SU-DHL-6 (cell line): ENCODE data around the gene FRAS1.

ENCODE experiments used
- CTCF ChIP-seq: fragments of 200-600 bp; sonication (generic); IDR thresholded peaks from one replicate; pipeline ENCODE4 v1.5.1; 2017; ENCODE audit warnings: antibody characterized with exemption, mild to moderate bottlenecking, low read length, moderate library complexity; ENCODE audit not compliant: insufficient read depth, poor library complexity, severe bottlenecking
- EZH2phosphoT487 ChIP-seq: fragments of 200-600 bp; sonication (generic), shearing (Covaris generic); conservative IDR thresholded peaks from 2 replicates; pipeline ENCODE4 v1.6.1; 2018; ENCODE audit warnings: mild to moderate bottlenecking, antibody characterized with exemption, low read length, moderate library complexity, mixed read lengths

GRCh38 chr4:78156520-78156919 lies 99.4 kb downstream of the FRAS1 start:
- TF ChIP-seq CTCF (no peak), EZH2phosphoT487 (no peak)
